SJCRH30 (cell line): ENCODE measurements around the gene MYO1E. TPM values are rescaled to one million over a fixed set of nuclear protein-coding genes. Genes with fewer than 3 reads are reported as not detected.

Experiments used
- DNase-seq, 2 experiments: peaks; one replicate each; pipeline ENCODE4 v3.0.0-alpha.2; 2015 to 2020
- H3K27ac ChIP-seq: fragments of 250-450 bp; sonication (Bioruptor Pico); 2 replicates; pipeline ENCODE4 v1.5.1; 2020; ENCODE audit warnings: mild to moderate bottlenecking, moderate library complexity
- H3K27me3 ChIP-seq: fragments of 250-450 bp; sonication (Bioruptor Pico); 2 replicates; pipeline ENCODE4 v1.5.1; 2020; ENCODE audit warnings: mild to moderate bottlenecking, moderate library complexity
- H3K36me3 ChIP-seq: fragments of 250-450 bp; sonication (Bioruptor Pico); 2 replicates; pipeline ENCODE4 v1.5.1; 2020; ENCODE audit warnings: mild to moderate bottlenecking, moderate library complexity
- H3K4me1 ChIP-seq: fragments of 250-450 bp; sonication (Bioruptor Pico); 2 replicates; pipeline ENCODE4 v1.5.1; 2020; ENCODE audit warnings: mild to moderate bottlenecking, moderate library complexity
- H3K4me3 ChIP-seq: fragments of 250-450 bp; sonication (Bioruptor Pico); 2 replicates; pipeline ENCODE4 v1.5.1; 2020; ENCODE audit warnings: mild to moderate bottlenecking, moderate library complexity
- H3K9me3 ChIP-seq: fragments of 250-450 bp; sonication (Bioruptor Pico); replicated peaks from 2 replicates; pipeline ENCODE4 v1.5.1; 2020; ENCODE audit warnings: mild to moderate bottlenecking, moderate library complexity
- total RNA-seq: library from RNA; depleted of rRNA; stranded (reverse); fragments of >200 nt; shearing (Covaris generic); gene quantifications from 2 replicates; pipeline ENCODE4 v1.2.3, GENCODE V29; 2014

MYO1E gene
- total RNA-seq, 1 experiment from 2014 or later = 176 TPM

DNA sequence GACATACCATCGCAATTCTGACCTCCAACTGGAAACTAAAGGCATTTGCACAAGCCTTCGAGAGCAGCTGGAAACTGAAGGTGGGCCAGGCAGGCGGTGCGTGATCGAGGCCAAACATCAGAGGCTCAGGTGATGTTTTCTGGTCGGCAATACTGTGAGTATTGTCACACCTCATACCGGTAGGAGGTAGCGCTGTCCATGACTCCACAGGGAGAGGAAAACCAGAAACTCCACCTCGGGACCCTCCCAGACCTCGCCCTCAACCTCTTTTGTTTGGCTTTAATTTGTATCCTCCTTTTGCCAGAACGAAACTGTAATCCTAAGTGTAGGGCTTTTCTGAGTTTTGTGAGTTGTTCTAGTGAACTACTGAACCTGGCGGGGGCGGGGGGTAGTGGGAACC is 122.4 kb downstream of the MYO1E start:
- no peaks in the 10 kb centered on the region for H3K4me1 ChIP-seq
- DNase-seq = no peak
- no peak overlapping the region for H3K27ac ChIP-seq
- peaks cover 9% of the 10 kb centered on the region for H3K36me3 ChIP-seq
- no peak overlapping the region for H3K4me3 ChIP-seq
- H3K9me3 ChIP-seq = no peaks in the 10 kb centered on the region
- H3K27me3 ChIP-seq = no peaks in the 10 kb centered on the region

DNA sequence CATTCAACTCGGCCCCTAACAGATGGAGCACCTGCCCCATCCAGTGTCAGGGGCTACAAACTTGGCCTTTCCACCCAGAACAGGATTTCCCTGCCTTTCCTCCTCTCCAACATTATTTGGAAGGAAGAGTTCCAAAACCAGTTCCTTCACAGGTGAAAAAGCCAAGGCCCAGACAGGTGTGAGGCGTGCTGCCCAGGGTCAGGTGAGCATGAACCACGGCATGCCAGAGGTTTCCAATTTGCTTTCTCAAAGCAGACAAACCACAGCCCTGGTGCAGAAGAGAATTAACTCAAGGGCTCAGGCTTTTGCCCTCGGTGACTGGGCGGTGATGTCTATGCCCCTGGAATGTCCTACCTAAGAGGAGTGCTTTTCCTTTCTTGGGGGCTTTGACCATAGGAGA is 122.9 kb downstream of the MYO1E start:
- Histone ChIP-seq H3K27ac (no peak overlapping the region), H3K36me3 (peaks cover 9% of the 10 kb centered on the region), H3K9me3 (no peaks in the 10 kb centered on the region), H3K27me3 (no peaks in the 10 kb centered on the region), H3K4me3 (no peak overlapping the region), H3K4me1 (no peaks in the 10 kb centered on the region)
- DNase-seq = no peak

DNA sequence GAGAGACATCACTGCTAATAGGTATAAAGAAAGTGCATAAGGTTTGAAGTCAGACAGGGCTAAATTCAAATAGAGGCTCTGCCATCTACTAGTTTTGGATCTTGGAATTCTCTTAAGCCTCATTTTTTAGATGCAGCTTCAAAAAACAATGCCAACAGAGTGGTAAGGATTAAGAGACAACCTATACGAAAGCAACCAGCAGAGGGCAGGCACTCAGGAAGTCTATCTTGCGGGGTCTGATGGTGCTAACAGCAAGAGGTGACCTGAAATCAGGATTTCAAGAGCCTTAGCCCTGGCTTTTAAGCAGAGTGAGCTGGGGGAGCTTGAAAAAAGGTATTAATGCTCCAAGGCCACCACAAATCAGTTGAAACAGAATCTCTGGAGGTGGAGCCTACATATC is 125.3 kb downstream of the MYO1E start:
- Histone ChIP-seq H3K27me3 (no peaks in the 10 kb centered on the region), H3K27ac (no peak overlapping the region), H3K4me1 (no peaks in the 10 kb centered on the region), H3K36me3 (peaks cover 15% of the 10 kb centered on the region), H3K9me3 (no peaks in the 10 kb centered on the region), H3K4me3 (no peak overlapping the region)
- DNase-seq = peak; percentile 50 to 67

DNA sequence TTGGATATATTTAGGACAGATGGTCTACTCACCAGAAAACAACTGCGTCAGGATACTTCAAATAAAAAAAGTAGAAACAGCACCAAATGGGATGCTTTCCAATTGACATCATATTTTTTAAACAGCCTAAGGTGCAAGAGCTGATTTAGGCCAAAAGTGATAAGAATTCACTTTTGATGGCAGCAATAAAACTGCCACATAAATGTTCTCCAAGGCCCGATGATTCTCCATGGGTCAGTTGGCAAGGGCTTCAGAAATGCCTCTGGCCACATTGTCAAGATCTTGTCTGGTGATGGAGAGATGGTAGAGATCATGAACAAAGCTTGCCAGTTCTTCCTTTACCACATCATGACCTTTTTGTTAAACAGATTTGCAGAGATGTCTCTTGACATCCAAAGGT is 127.1 kb downstream of the MYO1E start:
- H3K27ac ChIP-seq = no peak overlapping the region
- no peaks in the 10 kb centered on the region for H3K4me1 ChIP-seq
- no peak overlapping the region for H3K4me3 ChIP-seq
- H3K9me3 ChIP-seq = no peaks in the 10 kb centered on the region
- peaks cover 14% of the 10 kb centered on the region for H3K36me3 ChIP-seq
- no peaks in the 10 kb centered on the region for H3K27me3 ChIP-seq
- no peak for DNase-seq

DNA sequence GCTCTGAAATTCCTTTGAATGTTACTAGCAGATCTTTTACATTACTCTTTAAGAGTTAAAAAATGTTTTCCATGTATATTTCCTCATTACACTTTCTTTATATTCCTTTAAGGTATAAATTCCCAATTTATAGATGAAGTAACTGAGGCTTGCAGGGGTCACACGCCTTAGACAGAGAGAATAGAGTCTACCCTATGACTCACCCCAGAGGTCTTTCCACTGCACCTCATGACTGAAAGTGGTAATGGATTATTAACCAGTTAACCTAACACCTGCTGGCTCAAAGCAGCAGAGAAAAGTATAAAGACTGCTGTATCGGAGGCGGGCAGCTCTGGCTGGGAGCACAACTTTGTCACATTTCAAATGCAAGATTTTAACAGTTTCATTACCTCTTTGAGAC is 128.3 kb downstream of the MYO1E start:
- Histone ChIP-seq H3K27me3 (no peaks in the 10 kb centered on the region), H3K4me1 (no peaks in the 10 kb centered on the region), H3K4me3 (no peak overlapping the region), H3K9me3 (no peaks in the 10 kb centered on the region), H3K36me3 (peaks cover 16% of the 10 kb centered on the region), H3K27ac (no peak overlapping the region)
- no peak for DNase-seq

DNA sequence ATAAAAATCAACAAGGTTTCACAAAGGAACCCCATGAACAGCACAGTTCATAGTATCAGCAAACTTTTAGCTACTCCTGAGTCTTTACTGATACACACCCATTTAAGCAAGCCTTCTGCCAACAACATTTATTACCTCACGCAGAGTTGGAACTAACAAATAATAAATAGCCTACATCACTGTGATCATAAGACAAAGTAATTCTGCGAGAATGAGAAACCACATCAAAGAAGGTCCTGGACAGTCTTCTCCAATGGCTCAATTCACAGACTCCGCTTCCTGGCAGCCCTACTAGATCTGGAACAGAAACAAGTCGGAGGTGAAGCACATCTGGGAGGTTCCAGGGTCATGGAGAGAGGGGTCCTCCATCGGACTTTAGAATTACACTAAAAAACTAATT is 129.0 kb downstream of the MYO1E start:
- no peak overlapping the region for H3K27ac ChIP-seq
- no peak for DNase-seq
- no peak overlapping the region for H3K4me3 ChIP-seq
- H3K36me3 ChIP-seq = peaks cover 16% of the 10 kb centered on the region
- no peaks in the 10 kb centered on the region for H3K9me3 ChIP-seq
- H3K4me1 ChIP-seq = no peaks in the 10 kb centered on the region
- no peaks in the 10 kb centered on the region for H3K27me3 ChIP-seq

DNA sequence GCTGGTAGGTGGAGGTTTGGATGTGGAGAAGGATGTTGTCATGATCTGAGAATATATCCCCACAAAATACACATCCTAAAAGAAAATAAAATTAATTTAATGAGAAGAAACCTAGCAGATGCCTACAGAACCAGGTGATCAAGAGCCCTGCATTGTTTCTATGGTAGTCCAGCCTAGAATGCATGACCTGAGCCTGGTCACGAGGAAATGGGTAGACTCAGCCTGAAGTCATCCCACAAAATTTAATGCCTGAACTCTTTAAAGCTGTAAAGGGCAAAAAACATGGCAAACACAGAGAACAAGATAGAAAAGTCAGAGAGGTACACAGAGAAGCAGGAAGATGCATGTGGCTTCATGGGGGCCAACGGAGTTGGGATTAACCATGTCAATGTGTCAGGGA is 130.0 kb downstream of the MYO1E start:
- no peaks in the 10 kb centered on the region for H3K27me3 ChIP-seq
- no peak overlapping the region for H3K4me3 ChIP-seq
- DNase-seq = no peak
- no peak overlapping the region for H3K27ac ChIP-seq
- H3K9me3 ChIP-seq = no peaks in the 10 kb centered on the region
- H3K36me3 ChIP-seq = peaks cover 16% of the 10 kb centered on the region
- no peaks in the 10 kb centered on the region for H3K4me1 ChIP-seq

DNA sequence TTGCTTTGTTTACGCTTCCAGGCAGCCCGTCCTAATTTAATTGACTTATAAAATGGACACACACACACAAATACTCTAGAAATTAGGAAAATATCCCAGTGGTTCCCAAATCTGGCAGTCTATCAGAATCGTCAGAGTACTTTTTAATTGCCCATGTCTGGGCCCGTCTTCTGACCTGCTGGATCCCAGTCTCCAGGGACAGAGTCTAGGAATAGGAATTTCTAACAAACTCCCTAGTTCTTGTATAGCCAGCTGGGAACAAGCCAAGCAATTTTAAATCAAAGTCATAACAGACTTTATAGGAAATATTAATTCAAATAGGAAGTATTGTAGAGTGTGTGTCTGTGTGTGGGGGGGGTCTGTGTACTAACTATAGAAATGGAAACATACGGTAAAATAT is 132.6 kb downstream of the MYO1E start:
- no peaks in the 10 kb centered on the region for H3K27me3 ChIP-seq
- no peaks in the 10 kb centered on the region for H3K9me3 ChIP-seq
- peaks cover 16% of the 10 kb centered on the region for H3K36me3 ChIP-seq
- DNase-seq = no peak
- no peaks in the 10 kb centered on the region for H3K4me1 ChIP-seq
- H3K4me3 ChIP-seq = no peak overlapping the region
- H3K27ac ChIP-seq = no peak overlapping the region

DNA sequence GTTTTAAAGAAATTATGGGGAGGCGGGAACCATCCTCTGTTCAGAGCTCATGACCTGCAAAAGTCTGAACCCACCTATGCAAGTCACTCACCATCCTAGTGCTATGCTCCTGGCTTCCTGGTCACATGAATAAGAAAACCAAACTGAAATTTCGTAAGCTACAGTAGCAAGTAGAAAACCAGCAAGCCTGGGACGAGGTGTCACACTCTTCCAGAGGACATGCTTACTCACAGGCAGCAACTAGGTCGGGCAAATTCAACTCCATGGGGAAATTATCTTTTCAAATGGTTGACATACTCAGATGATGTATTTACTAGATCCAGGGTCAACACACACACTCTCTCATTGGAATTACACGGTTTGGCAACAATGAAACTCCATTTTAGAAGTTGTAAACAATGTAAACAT is 134.7 kb downstream of the MYO1E start:
- DNase-seq = no peak
- Histone ChIP-seq H3K27ac (no peak overlapping the region), H3K9me3 (no peaks in the 10 kb centered on the region), H3K4me3 (no peak overlapping the region), H3K4me1 (no peaks in the 10 kb centered on the region), H3K27me3 (no peaks in the 10 kb centered on the region), H3K36me3 (peaks cover 15% of the 10 kb centered on the region)

DNA sequence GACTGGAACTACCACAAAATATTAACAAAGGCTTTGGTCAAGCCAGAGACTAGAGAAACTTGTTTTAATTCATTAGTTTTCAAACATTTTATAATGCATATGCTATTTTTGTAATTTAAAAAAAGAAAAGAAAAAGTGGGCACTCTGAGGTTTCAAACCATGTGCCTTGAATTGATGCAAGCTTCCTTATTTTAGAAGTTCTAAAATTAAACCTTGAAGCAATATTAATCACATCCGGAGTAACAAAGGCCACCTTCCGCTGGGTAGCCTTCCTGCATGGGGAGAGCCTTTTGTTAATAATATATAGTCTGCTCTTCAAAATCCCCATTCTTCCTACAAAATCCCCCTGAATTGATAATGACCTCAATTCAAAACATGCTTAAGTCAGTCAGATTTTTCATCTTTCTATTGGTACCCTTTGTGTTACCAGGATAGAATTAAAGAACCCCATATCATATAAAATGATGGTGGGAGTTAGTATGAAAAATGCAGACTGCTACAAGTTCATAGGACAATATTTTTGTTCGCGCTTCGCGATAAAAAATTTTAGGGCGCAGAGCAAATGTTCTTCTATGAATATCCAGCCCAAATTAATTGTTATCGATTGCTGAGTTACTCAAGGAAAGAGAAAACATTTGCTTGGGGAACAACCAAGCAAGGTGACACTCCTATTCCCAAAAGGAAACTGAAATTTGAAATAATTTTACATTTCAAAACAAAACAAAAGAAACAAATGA is 135.4 kb downstream of the MYO1E start:
- H3K36me3 ChIP-seq = peaks cover 15% of the 10 kb centered on the region
- no peak overlapping the region for H3K4me3 ChIP-seq
- H3K9me3 ChIP-seq = no peaks in the 10 kb centered on the region
- no peak for DNase-seq
- H3K27me3 ChIP-seq = no peaks in the 10 kb centered on the region
- H3K4me1 ChIP-seq = no peaks in the 10 kb centered on the region
- H3K27ac ChIP-seq = no peak overlapping the region

DNA sequence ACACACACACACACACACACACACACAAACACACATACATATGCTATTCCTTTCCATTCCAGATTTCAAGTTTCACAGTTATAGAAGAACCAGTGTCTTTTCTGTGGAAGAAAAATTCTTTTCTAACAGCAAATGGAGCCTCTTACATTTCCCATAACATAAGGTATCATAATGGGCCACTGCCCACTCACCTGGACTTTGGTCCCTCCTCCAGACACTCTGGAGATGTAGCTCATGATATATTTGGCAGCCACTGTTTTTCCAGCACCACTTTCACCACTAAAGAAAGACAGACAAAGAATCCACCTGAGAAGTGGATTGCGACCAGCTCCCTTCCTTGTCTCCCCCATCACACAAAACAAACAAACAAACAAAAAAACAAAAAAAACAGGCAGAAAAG is 136.3 kb downstream of the MYO1E start:
- Histone ChIP-seq H3K27ac (no peak overlapping the region), H3K9me3 (no peaks in the 10 kb centered on the region)

DNA sequence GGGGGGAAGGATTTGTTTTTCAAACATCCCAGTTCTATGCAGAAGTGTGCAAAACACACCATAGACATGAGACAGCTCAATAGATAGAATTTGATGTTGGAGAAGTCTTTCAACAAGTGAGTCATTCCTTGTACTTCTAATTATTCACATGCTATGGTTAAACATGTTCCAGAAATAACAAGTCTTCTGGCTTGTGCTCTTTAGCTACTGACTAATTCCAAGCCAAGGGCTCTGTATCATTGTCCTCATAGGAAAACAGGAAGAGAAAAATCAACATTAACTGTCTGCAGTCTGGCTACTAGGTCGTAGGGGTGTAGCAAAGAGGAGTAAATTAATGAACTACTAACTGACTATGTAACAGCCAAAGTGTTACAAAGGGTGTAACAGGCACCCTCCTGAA is 140.2 kb downstream of the MYO1E start:
- Histone ChIP-seq H3K27ac (no peak overlapping the region), H3K36me3 (peaks cover 17% of the 10 kb centered on the region), H3K9me3 (no peaks in the 10 kb centered on the region), H3K27me3 (no peaks in the 10 kb centered on the region), H3K4me1 (no peaks in the 10 kb centered on the region), H3K4me3 (no peak overlapping the region)
- no peak for DNase-seq

More for the DNA sequence above, 136.3 kb downstream of the MYO1E start:
- no peak for DNase-seq
- Histone ChIP-seq H3K4me3 (no peak overlapping the region), H3K36me3 (peaks cover 15% of the 10 kb centered on the region), H3K27me3 (no peaks in the 10 kb centered on the region), H3K4me1 (no peaks in the 10 kb centered on the region)

DNA sequence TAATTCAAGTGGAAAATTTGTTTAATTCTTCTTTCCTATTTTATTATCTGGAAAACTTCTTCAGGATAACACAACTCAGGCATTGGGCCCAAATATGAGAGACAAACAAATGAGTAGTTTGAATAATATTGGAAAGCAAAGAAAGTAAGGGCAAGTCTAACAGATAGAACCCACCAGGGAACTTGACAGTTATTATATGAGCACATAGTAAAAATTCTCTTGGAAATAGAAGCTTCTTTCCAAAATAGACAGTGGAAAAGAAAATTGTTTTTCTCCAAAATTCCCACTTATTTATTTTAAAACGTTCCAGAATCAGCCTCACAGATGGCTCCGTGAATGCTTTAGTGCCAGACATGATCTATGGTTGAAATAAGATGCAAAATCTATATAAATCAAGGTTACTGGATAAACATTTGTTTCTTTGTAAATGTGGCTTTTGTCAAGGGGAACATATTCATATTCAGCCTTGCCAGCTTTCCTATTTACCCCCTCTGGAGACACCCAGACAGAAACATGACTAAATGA is 142.1 kb downstream of the MYO1E start:
- no peak overlapping the region for H3K4me3 ChIP-seq
- DNase-seq = no peak
- no peaks in the 10 kb centered on the region for H3K4me1 ChIP-seq
- H3K27me3 ChIP-seq = no peaks in the 10 kb centered on the region
- no peaks in the 10 kb centered on the region for H3K9me3 ChIP-seq
- no peak overlapping the region for H3K27ac ChIP-seq
- H3K36me3 ChIP-seq = peaks cover 25% of the 10 kb centered on the region

DNA sequence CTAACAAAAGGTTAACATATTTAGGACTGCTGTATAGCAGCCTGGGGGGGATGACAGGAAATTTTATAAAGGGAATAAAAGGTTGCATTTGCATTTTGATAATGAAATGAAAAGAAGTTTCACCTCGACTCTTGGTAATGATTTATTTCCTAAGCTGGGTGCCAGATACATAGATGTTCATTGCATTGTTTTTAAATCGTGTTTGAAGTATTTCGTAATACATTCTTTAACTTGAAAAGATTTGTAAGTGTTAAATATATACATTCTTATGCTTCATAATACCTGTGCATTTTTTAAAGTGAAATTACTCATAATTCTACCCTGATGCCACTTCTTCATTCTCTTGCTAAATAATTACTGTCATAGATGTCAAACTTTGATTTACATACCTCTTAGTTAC is 143.2 kb downstream of the MYO1E start:
- no peak overlapping the region for H3K4me3 ChIP-seq
- DNase-seq = no peak
- H3K9me3 ChIP-seq = no peaks in the 10 kb centered on the region
- no peaks in the 10 kb centered on the region for H3K4me1 ChIP-seq
- H3K27ac ChIP-seq = no peak overlapping the region
- H3K36me3 ChIP-seq = peaks cover 24% of the 10 kb centered on the region
- H3K27me3 ChIP-seq = no peaks in the 10 kb centered on the region

DNA sequence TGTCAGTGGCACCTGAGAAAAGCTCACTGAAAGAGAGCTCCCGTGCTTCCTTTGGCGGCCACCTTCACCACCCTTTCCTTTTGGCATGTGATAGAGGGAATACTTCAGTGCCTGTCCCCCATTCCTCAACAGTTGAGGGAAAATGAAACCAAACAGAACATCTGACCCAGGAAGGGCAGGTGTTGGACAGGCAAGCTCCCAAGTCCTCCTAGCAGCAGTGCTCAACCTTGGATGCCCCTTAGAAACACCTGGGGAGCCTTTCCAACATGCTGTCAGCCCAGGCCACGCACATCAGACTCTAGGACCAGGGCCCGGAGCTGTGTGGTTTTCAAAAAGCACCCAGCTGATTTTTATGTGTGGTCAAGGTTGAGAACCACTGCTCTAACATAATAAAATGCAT is 143.7 kb downstream of the MYO1E start:
- H3K27ac ChIP-seq = no peak overlapping the region
- H3K4me1 ChIP-seq = no peaks in the 10 kb centered on the region
- H3K27me3 ChIP-seq = no peaks in the 10 kb centered on the region
- peaks cover 24% of the 10 kb centered on the region for H3K36me3 ChIP-seq
- no peaks in the 10 kb centered on the region for H3K9me3 ChIP-seq
- no peak for DNase-seq
- no peak overlapping the region for H3K4me3 ChIP-seq

DNA sequence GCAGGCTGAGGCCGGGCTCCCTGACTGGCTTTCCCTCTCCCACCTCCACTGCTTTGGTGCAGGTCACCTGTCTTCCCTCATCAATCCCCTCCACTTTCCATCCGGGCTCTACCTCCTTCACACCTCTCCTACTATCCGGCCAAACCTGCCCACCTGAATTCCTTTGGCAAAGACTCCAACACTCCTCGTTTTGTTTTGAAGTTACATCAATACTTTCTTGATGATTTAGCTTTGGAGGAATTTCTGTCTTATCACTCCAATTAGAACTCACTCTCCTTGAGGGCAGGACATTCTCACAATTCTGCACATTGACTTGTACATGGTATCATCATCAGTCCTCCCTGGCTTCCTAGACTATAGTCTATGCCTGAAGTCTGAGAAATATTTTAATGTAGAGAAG is 145.7 kb downstream of the MYO1E start:
- H3K9me3 ChIP-seq = no peaks in the 10 kb centered on the region
- H3K27ac ChIP-seq = no peak overlapping the region
- no peaks in the 10 kb centered on the region for H3K4me1 ChIP-seq
- peaks cover 38% of the 10 kb centered on the region for H3K36me3 ChIP-seq
- DNase-seq = no peak
- no peak overlapping the region for H3K4me3 ChIP-seq
- H3K27me3 ChIP-seq = no peaks in the 10 kb centered on the region
